Hepatocyte (in vitro differentiated cells): ENCODE measurements around the gene HOXA11.

ENCODE experiments used
- CTCF ChIP-seq: fragments of 200-600 bp; sonication (generic); IDR thresholded peaks from 2 replicates; pipeline ENCODE4 v1.5.1; 2016; ENCODE audit warnings: antibody characterized with exemption, mild to moderate bottlenecking; ENCODE audit not compliant: poor library complexity
- EZH2 ChIP-seq: fragments of 200-600 bp; sonication (generic); IDR thresholded peaks from 2 replicates; pipeline ENCODE4 v1.6.1; 2016; ENCODE audit warnings: antibody characterized with exemption, mild to moderate bottlenecking, borderline replicate concordance

GRCh38 chr7:27146491-27147198, 38.4 kb downstream of the HOXA11 start:
- TF ChIP-seq CTCF, result no peak
- no peak for TF ChIP-seq EZH2
